Epidermal melanocyte (primary cell): ENCODE results near the gene CD2AP.
"Not testable (repeated sequence)": the region's sequence is repeated elsewhere in the genome, so short reads cannot be mapped to it uniquely, and the experiment has no call there.

Experiments used
- DNase-seq: peaks from one replicate; pipeline ENCODE4 v3.0.0; 2011; ENCODE audit warnings: low spot score; ENCODE audit not compliant: insufficient read length

Gene CD2AP

GRCh38 chr6:47477497-47478232 lies at the start of gene CD2AP:
CD2AP (plus strand) TSS chr6:47477789; CDS start chr6:47478245, 456 bp downstream.
- DNase-seq, result peak; percentile 35

- no peak for DNase-seq
These were observed 49.3 kb upstream of the CD2AP start for GRCh38 chr6:47428288-47428687.

- no peak for DNase-seq
These were observed 48.6 kb upstream of the CD2AP start for GRCh38 chr6:47428746-47429664.

- DNase-seq, result no peak
These were observed 43.0 kb upstream of the CD2AP start for GRCh38 chr6:47434372-47435253.

GRCh38 chr6:47435254-47435612 lies 42.4 kb upstream of the CD2AP start:
- no peak for DNase-seq

- DNase-seq, result no peak
These were observed 40.0 kb upstream of the CD2AP start for GRCh38 chr6:47437592-47437991.

GRCh38 chr6:47438481-47439347 lies 38.9 kb upstream of the CD2AP start:
- DNase-seq, result no peak

GRCh38 chr6:47439348-47439668 lies 38.3 kb upstream of the CD2AP start:
- no peak for DNase-seq

GRCh38 chr6:47440719-47441118 lies 36.9 kb upstream of the CD2AP start:
- DNase-seq, result no peak

GRCh38 chr6:47444964-47445363 lies 32.6 kb upstream of the CD2AP start:
- not testable (repeated sequence) for DNase-seq

- no peak for DNase-seq
These were observed 30.8 kb upstream of the CD2AP start for GRCh38 chr6:47446669-47447330.

GRCh38 chr6:47447722-47448121 lies 29.9 kb upstream of the CD2AP start:
- DNase-seq, result no peak

GRCh38 chr6:47451162-47451561 lies 26.4 kb upstream of the CD2AP start:
- no peak for DNase-seq

GRCh38 chr6:47452899-47453298 lies 24.7 kb upstream of the CD2AP start:
- no peak for DNase-seq

- DNase-seq, result no peak
These were observed 24.1 kb upstream of the CD2AP start for GRCh38 chr6:47453372-47453936.

GRCh38 chr6:47454713-47455396 lies 22.7 kb upstream of the CD2AP start:
- DNase-seq, result no peak

- DNase-seq, result no peak
These were observed 21.9 kb upstream of the CD2AP start for GRCh38 chr6:47455533-47456209.

- DNase-seq, result no peak
These were observed 21.0 kb upstream of the CD2AP start for GRCh38 chr6:47456536-47456975.

- no peak for DNase-seq
These were observed 20.2 kb upstream of the CD2AP start for GRCh38 chr6:47457370-47457769.
